ENCODE results near the gene CCT5. TPM values are rescaled to one million over a fixed set of nuclear protein-coding genes. Genes with fewer than 3 reads are reported as not detected.

The CCT5 gene
- total RNA-seq, 1 donor: 359 TPM

- no peak for DNase-seq (ENCODE audit: low read depth)
- H3K4me3 ChIP-seq (ENCODE audit: low read depth, low read length): no peak overlapping the region
- no peak for TF ChIP-seq CTCF (IDR thresholded peaks at IDR 0.05; ENCODE audit: insufficient read depth, low read length)
Observed at GRCh38 chr5:10311595-10312425, 61.7 kb downstream of the CCT5 start.

GRCh38 chr5:10315201-10315600 lies 65.1 kb downstream of the CCT5 start:
- TF ChIP-seq CTCF (IDR thresholded peaks at IDR 0.05; ENCODE audit: insufficient read depth, low read length): no peak
- no peak overlapping the region for H3K4me3 ChIP-seq (ENCODE audit: low read depth, low read length)
- no peak for DNase-seq (ENCODE audit: low read depth)

Small RNAs within 50 kb of the gene (small RNA-seq; reads per million reads assigned to genes)
- not detected for gene RF00019

Other genes with a start within 250 kb of the CCT5 start
- 34.3 and 60.9 TPM in 2 replicates for gene ATPSCKMT, start 392 bp upstream of the CCT5 start, total RNA-seq (ENCODE audit: low replicate concordance)
- 12.3 and 13.6 TPM in 2 replicates for gene CMBL, start 57.6 kb downstream of the CCT5 start, total RNA-seq (ENCODE audit: low replicate concordance)
- gene MARCHF6, start 103.4 kb downstream of the CCT5 start, total RNA-seq (ENCODE audit: low replicate concordance): 49.0 and 68.1 TPM in 2 replicates
- 0.63 TPM in 1 of 2 replicates, not detected in the other for gene ROPN1L, start 191.6 kb downstream of the CCT5 start, total RNA-seq (ENCODE audit: low replicate concordance)